Activated T-helper 9 cell treated with anti-CD3 and anti-CD28 coated beads, Interleukin-2, amount 50 U/mL, for 16 hours (primary cell): ENCODE data around the gene SLC4A7.
"Not testable (repeated sequence)": the region's sequence is repeated elsewhere in the genome, so short reads cannot be mapped to it uniquely, and the experiment has no call there.

Experiments
- DNase-seq: peaks from one replicate; pipeline ENCODE4 v3.0.0-alpha.2; 2020; ENCODE audit warnings: low read depth

Gene SLC4A7

GRCh38 chr3:27360113-27361078, 123.8 kb downstream of the SLC4A7 start:
- no peak for DNase-seq

- DNase-seq: no peak
Observed at GRCh38 chr3:27358372-27358771, 125.8 kb downstream of the SLC4A7 start.

- peak; percentile 20 for DNase-seq
Observed at GRCh38 chr3:27357665-27358258, 126.4 kb downstream of the SLC4A7 start.

GRCh38 chr3:27356976-27357375, 127.2 kb downstream of the SLC4A7 start:
- no peak for DNase-seq

- DNase-seq: no peak
Observed at GRCh38 chr3:27354588-27355203, 129.5 kb downstream of the SLC4A7 start.

- DNase-seq: no peak
Observed at GRCh38 chr3:27354161-27354560, 130.0 kb downstream of the SLC4A7 start.

- no peak for DNase-seq
Observed at GRCh38 chr3:27353221-27353620, 131.0 kb downstream of the SLC4A7 start.

GRCh38 chr3:27352047-27352446, 132.1 kb downstream of the SLC4A7 start:
- DNase-seq: no peak

- no peak for DNase-seq
Observed at GRCh38 chr3:27349832-27350231, 134.4 kb downstream of the SLC4A7 start.

GRCh38 chr3:27345959-27346865, 138.0 kb downstream of the SLC4A7 start:
- no peak for DNase-seq

- DNase-seq: no peak
Observed at GRCh38 chr3:27345493-27345892, 138.7 kb downstream of the SLC4A7 start.

- no peak for DNase-seq
Observed at GRCh38 chr3:27345045-27345444, 139.1 kb downstream of the SLC4A7 start.

- no peak for DNase-seq
Observed at GRCh38 chr3:27344192-27344591, 140.0 kb downstream of the SLC4A7 start.

- DNase-seq: no peak
Observed at GRCh38 chr3:27342267-27342666, 141.9 kb downstream of the SLC4A7 start.

- no peak for DNase-seq
Observed at GRCh38 chr3:27340534-27340933, 143.7 kb downstream of the SLC4A7 start.

GRCh38 chr3:27335571-27335970, 148.6 kb downstream of the SLC4A7 start:
- no peak for DNase-seq

GRCh38 chr3:27333843-27334242, 150.3 kb downstream of the SLC4A7 start:
- no peak for DNase-seq

- DNase-seq: not testable (repeated sequence)
Observed at GRCh38 chr3:27328982-27329762, 155.0 kb downstream of the SLC4A7 start.

GRCh38 chr3:27326629-27327545, 157.3 kb downstream of the SLC4A7 start:
- no peak for DNase-seq

GRCh38 chr3:27326202-27326601, 158.0 kb downstream of the SLC4A7 start:
- DNase-seq: no peak
